Hepatocyte (in vitro differentiated cells): ENCODE measurements around the gene CTDSPL2. TPM values are rescaled to one million over a fixed set of nuclear protein-coding genes. Genes with fewer than 3 reads are reported as not detected.
A peak's percentile ranks its signal among the peaks of the same experiment; 100 is the strongest.

Experiments used
- DNase-seq: peaks from one replicate; pipeline ENCODE4 v3.0.0-alpha.2; 2016; ENCODE audit warnings: low spot score
- H2AFZ ChIP-seq: fragments of 200-600 bp; sonication (generic); 2 replicates; pipeline ENCODE4 v1.6.0; 2016; ENCODE audit warnings: antibody characterized with exemption, mild to moderate bottlenecking
- H3K27ac ChIP-seq: fragments of 200-600 bp; sonication (generic); 2 replicates; pipeline ENCODE4 v1.5.1; 2016; ENCODE audit warnings: mild to moderate bottlenecking
- H3K27me3 ChIP-seq: fragments of 200-600 bp; sonication (generic); 2 replicates; pipeline ENCODE4 v1.6.1; 2016
- H3K36me3 ChIP-seq: fragments of 200-600 bp; sonication (generic); replicated peaks from 2 replicates; pipeline ENCODE4 v1.5.1; 2016; ENCODE audit warnings: low read depth; ENCODE audit not compliant: insufficient read depth
- H3K4me1 ChIP-seq: fragments of 200-600 bp; sonication (generic); 2 replicates; pipeline ENCODE4 v1.5.1; 2016; ENCODE audit warnings: mild to moderate bottlenecking, moderate library complexity; ENCODE audit not compliant: insufficient read depth
- H3K4me2 ChIP-seq: fragments of 200-600 bp; sonication (generic); 2 replicates; pipeline ENCODE4 v1.6.0; 2016
- H3K4me3 ChIP-seq: fragments of 200-600 bp; sonication (generic); 2 replicates; pipeline ENCODE4 v1.5.1; 2016; ENCODE audit warnings: mild to moderate bottlenecking
- H3K79me2 ChIP-seq: fragments of 200-600 bp; sonication (generic); 2 replicates; pipeline ENCODE4 v1.6.0; 2017; ENCODE audit warnings: mild to moderate bottlenecking
- H3K9me2 ChIP-seq: fragments of 200-600 bp; sonication (generic); replicated peaks from 2 replicates; pipeline ENCODE4 v1.6.0; 2017; ENCODE audit warnings: mild to moderate bottlenecking; ENCODE audit not compliant: insufficient read depth
- H3K9me3 ChIP-seq: fragments of 200-600 bp; sonication (generic); 2 replicates; pipeline ENCODE4 v1.5.1; 2016; ENCODE audit warnings: low read depth, mild to moderate bottlenecking
- H4K20me1 ChIP-seq: fragments of 200-600 bp; sonication (generic); 2 replicates; pipeline ENCODE4 v1.6.0; 2016; ENCODE audit warnings: mild to moderate bottlenecking; ENCODE audit not compliant: insufficient read depth, poor library complexity, severe bottlenecking
- EZH2 ChIP-seq: fragments of 200-600 bp; sonication (generic); IDR thresholded peaks from 2 replicates; pipeline ENCODE4 v1.6.1; 2016; ENCODE audit warnings: antibody characterized with exemption, mild to moderate bottlenecking, borderline replicate concordance
- EZH2phosphoT487 ChIP-seq: fragments of 200-600 bp; sonication (generic); IDR thresholded peaks from one replicate; pipeline ENCODE4 v1.6.1; 2018; ENCODE audit warnings: antibody characterized with exemption, mild to moderate bottlenecking, low read depth, moderate library complexity; ENCODE audit not compliant: unreplicated experiment, severe bottlenecking
- WGBS: methylation state at CpG from one replicate; pipeline ENCODE4 v1.1.6; 2016; ENCODE audit warnings: low lambda C conversion rate; ENCODE audit errors: missing lambda C conversion rate; 5-methylcytosine and 5-hydroxymethylcytosine counted together
- polyA plus RNA-seq: library from polyadenylated mRNA; unstranded; fragments of >200 nt; fragmentation: Nextera tagmentation; extraction: Ambion mirVana; gene quantifications from 2 replicates; pipeline ENCODE4 v1.2.1, GENCODE V29; 2016
- total RNA-seq: library from RNA; depleted of rRNA; stranded (reverse); fragments of >200 nt; gene quantifications from 2 replicates; pipeline ENCODE4 v1.2.3, GENCODE V29; 2014
- TF ChIP-seq, protein P1 (sequence below): fragments of 200-600 bp; sonication (generic); IDR thresholded peaks from 2 replicates; pipeline ENCODE4 v1.5.1; 2016; ENCODE audit warnings: antibody characterized with exemption, mild to moderate bottlenecking; ENCODE audit not compliant: poor library complexity

CTDSPL2 gene
- total RNA-seq (48.5 and 52.0 TPM in 2 replicates), polyA plus RNA-seq (9.6 and 13.3 TPM in 2 replicates)

DNA sequence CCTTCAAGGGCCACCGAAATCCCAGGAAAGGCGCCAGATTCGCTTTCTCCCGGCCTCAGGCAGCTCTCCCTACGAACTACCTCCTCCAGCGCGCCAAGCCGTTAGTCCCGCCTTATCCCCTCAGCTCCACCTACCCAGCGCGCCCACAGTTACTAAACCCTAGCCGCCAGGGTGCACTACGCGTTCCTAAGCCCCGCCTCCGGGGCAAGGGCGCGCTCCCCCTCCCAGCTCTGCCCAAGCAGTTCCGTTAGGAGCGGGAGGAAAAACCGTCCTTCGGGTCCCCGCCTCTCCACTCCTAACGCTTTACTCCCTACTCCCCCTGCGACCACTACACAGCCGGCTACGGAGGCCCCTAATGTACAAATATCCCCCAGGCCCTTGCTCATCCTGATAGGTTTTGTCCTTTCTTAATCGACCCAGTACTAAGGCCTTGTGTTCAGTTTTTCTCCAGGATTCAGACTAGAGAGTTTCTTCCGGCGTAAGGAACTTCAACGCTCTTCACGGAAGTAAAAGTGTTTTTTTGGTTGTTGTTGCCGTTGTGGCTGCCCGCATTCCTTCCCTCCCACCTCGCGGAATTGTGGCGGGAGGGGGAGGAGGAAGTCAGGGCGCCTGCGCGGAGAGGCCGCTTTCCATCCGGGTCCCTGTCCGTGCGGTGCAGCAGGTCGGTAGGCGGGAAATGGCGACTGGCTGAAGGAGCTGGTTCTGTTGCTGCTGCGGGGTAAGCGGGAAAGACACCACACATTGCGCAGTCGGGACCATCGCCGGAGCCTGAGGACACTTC is at the start of gene CTDSPL2:
Gene CTDSPL2 (plus strand): TSS at position 655 of the 781 bp plus-strand sequence. CDS start 31,386 bp downstream, outside the sequence.
- peak within 1 kb of the TSS; percentile 84 for H3K4me2 ChIP-seq
- peak within 1 kb of the TSS; percentile 68 for H3K4me3 ChIP-seq
- H3K79me2 ChIP-seq, result peaks cover 42% of the 10 kb centered on the region
- peaks cover 32% of the 10 kb centered on the region for H4K20me1 ChIP-seq
- peak within 1 kb of the TSS; percentile 96 for H3K27ac ChIP-seq
- peaks cover 8% of the 10 kb centered on the region for H3K4me1 ChIP-seq
- no peaks in the 10 kb centered on the region for H3K9me2 ChIP-seq
- no peaks in the 10 kb centered on the region for H3K27me3 ChIP-seq
- no peaks in the 10 kb centered on the region for H3K36me3 ChIP-seq
- H3K9me3 ChIP-seq, result no peaks in the 10 kb centered on the region
- peak within 1 kb of the TSS; percentile 93 for H2AFZ ChIP-seq
- WGBS, result under 1% methylated on average over 53 of the region's 53 CpGs
- TF ChIP-seq, protein P1, sequence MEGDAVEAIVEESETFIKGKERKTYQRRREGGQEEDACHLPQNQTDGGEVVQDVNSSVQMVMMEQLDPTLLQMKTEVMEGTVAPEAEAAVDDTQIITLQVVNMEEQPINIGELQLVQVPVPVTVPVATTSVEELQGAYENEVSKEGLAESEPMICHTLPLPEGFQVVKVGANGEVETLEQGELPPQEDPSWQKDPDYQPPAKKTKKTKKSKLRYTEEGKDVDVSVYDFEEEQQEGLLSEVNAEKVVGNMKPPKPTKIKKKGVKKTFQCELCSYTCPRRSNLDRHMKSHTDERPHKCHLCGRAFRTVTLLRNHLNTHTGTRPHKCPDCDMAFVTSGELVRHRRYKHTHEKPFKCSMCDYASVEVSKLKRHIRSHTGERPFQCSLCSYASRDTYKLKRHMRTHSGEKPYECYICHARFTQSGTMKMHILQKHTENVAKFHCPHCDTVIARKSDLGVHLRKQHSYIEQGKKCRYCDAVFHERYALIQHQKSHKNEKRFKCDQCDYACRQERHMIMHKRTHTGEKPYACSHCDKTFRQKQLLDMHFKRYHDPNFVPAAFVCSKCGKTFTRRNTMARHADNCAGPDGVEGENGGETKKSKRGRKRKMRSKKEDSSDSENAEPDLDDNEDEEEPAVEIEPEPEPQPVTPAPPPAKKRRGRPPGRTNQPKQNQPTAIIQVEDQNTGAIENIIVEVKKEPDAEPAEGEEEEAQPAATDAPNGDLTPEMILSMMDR, result peak; percentile 37
- TF ChIP-seq EZH2phosphoT487, result no peak
- DNase-seq, result peak; percentile 99

DNA sequence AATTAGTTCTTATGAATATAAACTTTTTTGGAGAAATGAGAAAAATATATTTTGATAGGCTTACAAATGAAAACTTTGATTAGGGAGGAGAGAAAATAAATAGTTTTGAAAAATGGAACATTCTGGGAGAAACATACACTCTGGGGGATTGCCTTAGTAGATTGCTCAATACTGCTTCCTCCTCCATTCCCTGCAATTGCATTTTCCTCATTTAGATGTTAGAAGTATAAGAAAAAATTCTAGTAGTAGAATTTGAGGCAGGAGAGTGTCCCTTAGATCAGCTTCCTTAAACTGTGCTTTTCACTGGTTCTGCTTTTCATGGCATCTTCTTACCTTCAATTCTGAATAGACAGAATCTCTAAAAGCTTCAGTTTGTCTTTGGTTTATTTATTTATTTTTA is 46.2 kb upstream of the CTDSPL2 start:
- no peaks in the 10 kb centered on the region for H3K79me2 ChIP-seq
- no peak overlapping the region for H3K4me2 ChIP-seq
- H3K4me1 ChIP-seq, result no peaks in the 10 kb centered on the region
- TF ChIP-seq, protein P1, result no peak
- no peak for TF ChIP-seq EZH2
- no peak overlapping the region for H3K27ac ChIP-seq
- H4K20me1 ChIP-seq, result no peaks in the 10 kb centered on the region
- no peaks in the 10 kb centered on the region for H3K27me3 ChIP-seq
- H3K36me3 ChIP-seq, result no peaks in the 10 kb centered on the region
- DNase-seq, result no peak
- no peak overlapping the region for H3K4me3 ChIP-seq
- H3K9me2 ChIP-seq, result no peaks in the 10 kb centered on the region
- no peaks in the 10 kb centered on the region for H3K9me3 ChIP-seq
- no peak overlapping the region for H2AFZ ChIP-seq

DNA sequence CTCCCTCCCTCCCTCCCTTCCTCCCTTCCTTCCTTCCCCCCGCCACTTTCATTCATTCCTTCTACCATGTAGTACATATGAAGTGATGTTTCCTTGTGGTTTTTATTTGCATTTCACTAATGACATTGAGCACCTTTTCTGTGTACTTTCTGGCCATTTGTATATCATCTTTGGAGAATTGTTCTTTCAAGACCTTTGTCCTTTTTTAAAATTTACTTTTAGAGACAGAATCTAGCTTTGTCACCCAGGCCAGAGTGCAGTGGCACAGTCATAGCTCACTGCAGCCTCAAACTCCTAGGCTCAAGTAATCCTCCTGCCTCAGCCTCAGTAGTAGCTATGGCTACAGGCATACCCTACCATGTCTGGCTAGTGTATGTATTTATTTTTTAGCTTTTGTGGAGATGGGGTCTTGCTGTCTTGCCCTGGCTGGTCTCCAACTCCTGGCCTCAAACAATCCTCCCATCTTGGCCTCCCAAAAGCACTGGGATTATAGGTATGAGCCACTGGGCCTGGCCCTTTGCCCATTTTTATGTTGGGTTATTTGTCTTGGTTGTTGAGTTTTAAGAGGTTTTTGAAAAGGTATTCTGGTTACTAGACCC is 42.0 kb upstream of the CTDSPL2 start:
- no peaks in the 10 kb centered on the region for H3K27me3 ChIP-seq
- H3K4me2 ChIP-seq, result no peak overlapping the region
- H3K9me2 ChIP-seq, result no peaks in the 10 kb centered on the region
- H3K4me3 ChIP-seq, result no peak overlapping the region
- no peaks in the 10 kb centered on the region for H3K79me2 ChIP-seq
- WGBS, result 75% methylated on average over 1 of the region's 1 CpG
- no peaks in the 10 kb centered on the region for H4K20me1 ChIP-seq
- no peak for DNase-seq
- H3K4me1 ChIP-seq, result no peaks in the 10 kb centered on the region
- H3K27ac ChIP-seq, result no peak overlapping the region
- H3K36me3 ChIP-seq, result no peaks in the 10 kb centered on the region
- H2AFZ ChIP-seq, result no peak overlapping the region
- no peak for TF ChIP-seq EZH2phosphoT487
- TF ChIP-seq, protein P1, result no peak
- TF ChIP-seq EZH2, result no peak
- no peaks in the 10 kb centered on the region for H3K9me3 ChIP-seq
